H1 (cell line): Measurements from ENCODE around the gene CIB4. TPM values are rescaled to one million over a fixed set of nuclear protein-coding genes. Genes with fewer than 3 reads are reported as not detected.

Source experiments
- CTCF ChIA-PET: fragments of 300-600 bp; sonication (Branson Sonifier 250); formaldehyde crosslinking; loops from one replicate; lab custom pipeline; 2021; ENCODE audit not compliant: partially characterized antibody; lab: Charles Lee
- POLR2A ChIA-PET: fragments of 300-600 bp; sonication (Branson Sonifier 250); formaldehyde crosslinking; loops from one replicate; lab custom pipeline; 2021; ENCODE audit warnings: inconsistent platforms; ENCODE audit not compliant: partially characterized antibody; lab: Charles Lee
- DNase-seq, 2 experiments: peaks; one replicate each; pipeline versions ENCODE4 v3.0.0 to v3.0.0-alpha.2; 2010 to 2022; ENCODE audit warnings: low spot score in 2 of 2, low read depth in 1 of 2, mixed read lengths in 1 of 2
- FAIRE-seq: peaks from 2 replicates; lab custom pipeline; 2011; peaks lifted over from hg19 to GRCh38; lab: Jason Lieb, UNC
- H2AFZ ChIP-seq: 2 replicates; pipeline ENCODE4 v1.8.1; 2012; ENCODE audit warnings: low read length, inconsistent platforms
- H2AK5ac ChIP-seq: 2 replicates; pipeline ENCODE4 v1.6.1; 2013; ENCODE audit warnings: low read depth, low read length
- H2BK120ac ChIP-seq: replicated peaks from 2 replicates; pipeline ENCODE3; 2013; ENCODE audit warnings: low read depth, low read length, inconsistent platforms
- H2BK12ac ChIP-seq: 2 replicates; pipeline ENCODE4 v1.6.1; 2013; ENCODE audit warnings: low read depth, low read length
- H2BK15ac ChIP-seq: 2 replicates; pipeline ENCODE4 v1.6.1; 2013; ENCODE audit warnings: low read length
- H2BK20ac ChIP-seq: 2 replicates; pipeline ENCODE4 v1.6.1; 2013; ENCODE audit warnings: low read length
- H2BK5ac ChIP-seq: 2 replicates; pipeline ENCODE4 v1.6.1; 2013; ENCODE audit warnings: low read depth, low read length
- H3K14ac ChIP-seq: 2 replicates; pipeline ENCODE4 v1.6.1; 2013; ENCODE audit warnings: inconsistent platforms; ENCODE audit not compliant: insufficient read length
- H3K18ac ChIP-seq: 2 replicates; pipeline ENCODE4 v1.6.1; 2013; ENCODE audit warnings: low read length; ENCODE audit errors: extremely low read depth
- H3K23ac ChIP-seq: 2 replicates; pipeline ENCODE4 v1.6.1; 2013; ENCODE audit warnings: inconsistent platforms; ENCODE audit not compliant: insufficient read length
- H3K23me2 ChIP-seq: 2 replicates; pipeline ENCODE4 v1.6.1; 2013; ENCODE audit warnings: low read depth, low read length
- H3K27ac ChIP-seq: 2 replicates; pipeline ENCODE4 v1.6.1; 2011; ENCODE audit warnings: low read depth, low read length, inconsistent platforms
- H3K27me3 ChIP-seq, 4 experiments: replicated peaks in 1 of 4; 1 replicate in 1 of 4; 2 replicates in 3 of 4; pipeline versions ENCODE4 v1.6.1 to v1.8.1; 2011 to 2013; ENCODE audit warnings: low read length in 3 of 4, mild to moderate bottlenecking in 3 of 4, inconsistent platforms in 2 of 4, mixed read lengths in 2 of 4, moderate library complexity in 1 of 4; ENCODE audit not compliant: control insufficient read depth in 3 of 4, insufficient read depth in 3 of 4; ENCODE audit errors: extremely low read depth in 1 of 4
- H3K36me3 ChIP-seq, 4 experiments: 2 replicates each; pipeline versions ENCODE4 v1.6.1 to v1.8.1; 2011 to 2013; ENCODE audit warnings: mild to moderate bottlenecking in 4 of 4, low read length in 3 of 4, moderate library complexity in 2 of 4, control low read depth in 1 of 4, inconsistent platforms in 1 of 4; ENCODE audit not compliant: insufficient read depth in 4 of 4, control insufficient read depth in 2 of 4
- H3K4ac ChIP-seq: replicated peaks from 2 replicates; pipeline ENCODE3; 2013; ENCODE audit warnings: low read length, low read depth, mixed read lengths, inconsistent platforms; ENCODE audit not compliant: insufficient read length
- H3K4me1 ChIP-seq, 4 experiments: replicated peaks in 1 of 4; 1 replicate in 1 of 4; 2 replicates in 3 of 4; pipeline versions ENCODE4 v1.6.1 to v1.8.1; 2011 to 2013; ENCODE audit warnings: low read length in 3 of 4, inconsistent platforms in 2 of 4, mixed read lengths in 1 of 4; ENCODE audit not compliant: insufficient read depth in 4 of 4, control insufficient read depth in 3 of 4
- H3K4me2 ChIP-seq, 2 experiments: 2 replicates each; pipeline versions ENCODE4 v1.6.1 to v1.8.1; 2011 to 2013; ENCODE audit warnings: low read depth in 2 of 2, low read length in 2 of 2, control low read depth in 1 of 2, inconsistent platforms in 1 of 2, mild to moderate bottlenecking in 1 of 2; ENCODE audit not compliant: insufficient read depth in 1 of 2
- H3K4me3 ChIP-seq, 4 experiments: fragments of 200-600, 300-600 bp in 1 of 4; sonication (generic), shearing (Covaris generic), sonication (Bioruptor Twin) in 1 of 4; 2 replicates each; pipeline versions ENCODE4 v1.5.1 to v1.8.1; 2011 to 2016; ENCODE audit warnings: low read length in 4 of 4, low read depth in 3 of 4, control low read depth in 2 of 4, inconsistent platforms in 2 of 4, mild to moderate bottlenecking in 2 of 4, mixed read lengths in 1 of 4, moderate library complexity in 1 of 4; ENCODE audit not compliant: insufficient read depth in 2 of 4; ENCODE audit errors: extremely low read depth in 1 of 4
- H3K56ac ChIP-seq: replicated peaks from 2 replicates; pipeline ENCODE3; 2013; ENCODE audit warnings: low read depth, mild to moderate bottlenecking, mixed read lengths, low read length, inconsistent platforms; ENCODE audit not compliant: insufficient read length
- H3K79me1 ChIP-seq: 2 replicates; pipeline ENCODE4 v1.6.1; 2013; ENCODE audit warnings: low read depth, low read length, control low read depth
- H3K79me2 ChIP-seq, 2 experiments: 2 replicates each; pipeline versions ENCODE4 v1.6.1 to v1.8.1; 2012 to 2013; ENCODE audit warnings: low read length in 2 of 2, mild to moderate bottlenecking in 2 of 2, inconsistent platforms in 1 of 2; ENCODE audit not compliant: insufficient read depth in 2 of 2, control insufficient read depth in 1 of 2
- H3K9ac ChIP-seq, 4 experiments: replicated peaks in 1 of 4; 1 replicate in 1 of 4; 2 replicates in 3 of 4; pipeline versions ENCODE4 v1.6.1 to v1.8.1; 2011 to 2013; ENCODE audit warnings: low read depth in 3 of 4, low read length in 3 of 4, control low read depth in 2 of 4, mild to moderate bottlenecking in 2 of 4, moderate library complexity in 2 of 4, inconsistent platforms in 1 of 4; ENCODE audit errors: extremely low read depth in 1 of 4
- H3K9me3 ChIP-seq, 2 experiments: 2 replicates each; pipeline versions ENCODE4 v1.6.1 to v1.8.1; 2012 to 2013; ENCODE audit warnings: mild to moderate bottlenecking in 2 of 2, moderate library complexity in 2 of 2, control low read depth in 1 of 2, inconsistent platforms in 1 of 2, low read depth in 1 of 2, low read length in 1 of 2, mixed read lengths in 1 of 2; ENCODE audit not compliant: insufficient read depth in 2 of 2
- H4K20me1 ChIP-seq, 2 experiments: replicated peaks in 1 of 2; 2 replicates each; pipeline versions ENCODE3 to v1.8.1; 2011 to 2013; ENCODE audit warnings: inconsistent platforms in 2 of 2, low read length in 2 of 2, mild to moderate bottlenecking in 1 of 2; ENCODE audit not compliant: insufficient read depth in 2 of 2, control insufficient read depth in 1 of 2
- H4K5ac ChIP-seq: 2 replicates; pipeline ENCODE4 v1.6.1; 2013; ENCODE audit warnings: low read length, low read depth, mixed read lengths, inconsistent platforms; ENCODE audit not compliant: insufficient read length
- H4K8ac ChIP-seq: 2 replicates; pipeline ENCODE4 v1.8.0; 2013; ENCODE audit warnings: mild to moderate bottlenecking, moderate library complexity, low read length, inconsistent platforms; ENCODE audit not compliant: insufficient read depth; ENCODE audit errors: extremely low read depth
- H4K91ac ChIP-seq: replicated peaks from 2 replicates; pipeline ENCODE3; 2013; ENCODE audit warnings: low read length, mixed read lengths, inconsistent platforms; ENCODE audit not compliant: insufficient read length
- CEBPB ChIP-seq: IDR thresholded peaks from 2 replicates; pipeline ENCODE4 v1.6.1; 2012; ENCODE audit warnings: low read depth, low read length
- EGR1 ChIP-seq: IDR thresholded peaks from 2 replicates; pipeline ENCODE4 v1.6.1; 2011; ENCODE audit warnings: low read depth, low read length, borderline replicate concordance
- SP4 ChIP-seq: IDR thresholded peaks from 2 replicates; pipeline ENCODE4 v1.6.1; 2012; ENCODE audit warnings: low read length, inconsistent platforms
- WGBS, 2 experiments: shearing (Covaris generic) in 1 of 2; methylation state at CpG; one replicate each; pipeline versions ENCODE4 v1.1.6 to v1.1.7; 2013 to 2015; ENCODE audit warnings: low lambda C conversion rate in 2 of 2, mixed read lengths in 2 of 2, inconsistent platforms in 1 of 2, low coverage in 1 of 2, missing lambda C conversion rate in 1 of 2; ENCODE audit not compliant: insufficient replicate concordance in 2 of 2, insufficient coverage in 1 of 2, insufficient read length in 1 of 2; ENCODE audit errors: extremely low coverage in 1 of 2, missing lambda C conversion rate in 1 of 2; 5-methylcytosine and 5-hydroxymethylcytosine counted together
- polyA plus RNA-seq, 7 experiments: library from polyadenylated mRNA; depleted of rRNA in 3 of 7; stranded (reverse) in 5 of 7; unstranded in 2 of 7; fragments of >200 nt in 5 of 7; fragments of 200-250 nt in 2 of 7; gene quantifications; 1 replicate in 5 of 7; 2 replicates in 1 of 7; 4 replicates in 1 of 7; pipeline versions ENCODE4 v1.2.1 to v1.2.3, GENCODE V29; 2011 to 2013; ENCODE audit warnings: missing spikeins in 2 of 7, mixed read lengths in 2 of 7
- total RNA-seq: library from RNA; stranded (reverse); fragmentation: NEBNext Ultra II Directional; extraction: Animal tissue kit (Norgen Biotek cat#: 25700); gene quantifications from 2 replicates; pipeline ENCODE4 v1.2.1, GENCODE V29; 2021

CIB4 gene
- total and polyA plus RNA-seq, 2 of the 8 experiments (the other 6 are each of a cell fraction or from before 2014, with no cell fraction given) = not detected

- no peak overlapping the region for H3K9ac ChIP-seq
- no peak overlapping the region for H2AFZ ChIP-seq
- H3K4me2 ChIP-seq = no peak overlapping the region
- no peak overlapping the region for H3K56ac ChIP-seq
- no peaks in the 10 kb centered on the region for H3K36me3 ChIP-seq
- no peak overlapping the region for H3K23ac ChIP-seq
- CTCF ChIA-PET = interaction anchor here (0.9 to 11.9 kb wide), 15 partner anchors 8 to 192 kb away, joined by 3 to 159 read pairs (median 4); no protein-coding TSS in a partner anchor
- FAIRE-seq = no peak
- no peak overlapping the region for H3K18ac ChIP-seq
- H3K27me3 ChIP-seq = peaks cover 0 to 12% (median 6%) of the 10 kb centered on the region in 4 experiments; a peak in 4 of 7 replicates
- no peaks in the 10 kb centered on the region; the same call in 1 of the 2 replicates for H3K79me1 ChIP-seq
- H3K79me2 ChIP-seq = no peaks in the 10 kb centered on the region
- no peaks in the 10 kb centered on the region; the same call in 1 of the 2 replicates for H3K23me2 ChIP-seq
- H3K9me3 ChIP-seq = no peaks in the 10 kb centered on the region
- no peak overlapping the region for H2BK12ac ChIP-seq
- no peak overlapping the region for H2BK20ac ChIP-seq
- no peak overlapping the region for H4K5ac ChIP-seq
- H4K20me1 ChIP-seq = no peaks in the 10 kb centered on the region
- H2BK120ac ChIP-seq = no peak overlapping the region
- POLR2A ChIA-PET = interaction anchor here (1.2 kb wide), 1 partner anchor 16 kb away, joined by 3 read pairs; no protein-coding TSS in a partner anchor
- TF ChIP-seq CEBPB = no peak
- TF ChIP-seq SP4 = no peak
- no peak for TF ChIP-seq EGR1
- H3K4ac ChIP-seq = no peak overlapping the region
- H2BK15ac ChIP-seq = no peak overlapping the region
- DNase-seq = no peak
- 0 out of 2 replicates have a peak overlapping the region, but pooled peaks have one; percentile 29 for H4K8ac ChIP-seq
- WGBS, 2 experiments = 80% methylated on average over 11 of the region's 12 CpGs; no CpG with 5 or more reads in 1 of the 2 experiments
- H2AK5ac ChIP-seq = no peak overlapping the region
- peaks cover 0 to 24% (median 9%) of the 10 kb centered on the region in 4 experiments; a peak in 6 of 7 replicates for H3K4me1 ChIP-seq
- no peak overlapping the region for H3K4me3 ChIP-seq
- no peak overlapping the region for H3K27ac ChIP-seq
- H2BK5ac ChIP-seq = no peak overlapping the region
- H3K14ac ChIP-seq = no peak overlapping the region
- H4K91ac ChIP-seq = no peak overlapping the region
Measured at GRCh38 chr2:26557244-26557925, 83.8 kb downstream of the CIB4 start.
